WTC11 (cell line): ENCODE results near the gene SSC5D. TPM values are rescaled to one million over a fixed set of nuclear protein-coding genes. Genes with fewer than 3 reads are reported as not detected.

ENCODE experiments used
- ATAC-seq: fragments of 200-7000 bp; cut with Tn5 transposase; 2 replicates; pipeline ENCODE4 v1.10.0; 2021; ENCODE audit warnings: mild to moderate bottlenecking, moderate library complexity
- CTCF ChIA-PET: fragments of 300-600 bp; sonication (Branson Sonifier 250); formaldehyde crosslinking; loops from one replicate; lab custom pipeline; 2021; ENCODE audit warnings: antibody characterized with exemption; lab: Charles Lee
- POLR2A ChIA-PET: fragments of 350-600 bp; sonication (Branson Sonifier 250); formaldehyde crosslinking; loops from one replicate; lab custom pipeline; 2021; ENCODE audit warnings: antibody characterized with exemption; lab: Charles Lee
- DNase-seq: peaks from one replicate; pipeline ENCODE4 v3.0.0; 2021; ENCODE audit warnings: low spot score
- H3K27ac Mint-ChIP-seq: 2 replicates; pipeline ENCODE4 v1.8.0; 2021; ENCODE audit warnings: mixed read lengths
- H3K27me3 Mint-ChIP-seq: 2 replicates; pipeline ENCODE4 v1.8.0; 2021; ENCODE audit warnings: low read depth, mild to moderate bottlenecking, moderate library complexity, mixed read lengths
- H3K36me3 Mint-ChIP-seq: 2 replicates; pipeline ENCODE4 v1.8.0; 2021; ENCODE audit warnings: mixed read lengths
- H3K4me1 Mint-ChIP-seq: 2 replicates; pipeline ENCODE4 v1.8.0; 2022; ENCODE audit warnings: mixed read lengths
- H3K4me3 Mint-ChIP-seq: 2 replicates; pipeline ENCODE4 v1.8.0; 2021; ENCODE audit warnings: mild to moderate bottlenecking, moderate library complexity, mixed read lengths
- H3K9me3 Mint-ChIP-seq: 2 replicates; pipeline ENCODE4 v1.8.0; 2021; ENCODE audit warnings: mixed read lengths
- ATF3 ChIP-seq: sonication (generic); formaldehyde crosslinking; conservative IDR thresholded peaks from 2 replicates; pipeline ENCODE4 v1.8.1; 2022; ENCODE audit warnings: mild to moderate bottlenecking, missing genetic modification reagents
- FOXK1 ChIP-seq: sonication (generic); formaldehyde crosslinking; IDR thresholded peaks from 2 replicates; pipeline ENCODE4 v1.8.0; 2022; ENCODE audit warnings: mild to moderate bottlenecking, moderate library complexity, missing genetic modification reagents
- FOXP1 ChIP-seq: sonication (generic); formaldehyde crosslinking; IDR thresholded peaks from 2 replicates; pipeline ENCODE4 v1.8.0; 2022; ENCODE audit warnings: missing genetic modification reagents, mild to moderate bottlenecking, moderate library complexity, borderline replicate concordance
- GABPB1 ChIP-seq: sonication (generic); formaldehyde crosslinking; IDR thresholded peaks from 2 replicates; pipeline ENCODE4 v1.8.1; 2023; ENCODE audit warnings: mild to moderate bottlenecking, missing genetic modification reagents
- GTF2I ChIP-seq: fragments of 250-450 bp; sonication (Bioruptor Pico); conservative IDR thresholded peaks from 2 replicates; pipeline ENCODE4 v1.4.0; 2021; ENCODE audit warnings: mild to moderate bottlenecking
- JAZF1 ChIP-seq: fragments of 250-450 bp; sonication (Bioruptor Pico); IDR thresholded peaks from 2 replicates; pipeline ENCODE4 v1.9.0; 2021; ENCODE audit warnings: moderate library complexity, mild to moderate bottlenecking, inconsistent platforms
- MYBL2 ChIP-seq: sonication (generic); formaldehyde crosslinking; IDR thresholded peaks from 2 replicates; pipeline ENCODE4 v1.8.1; 2023; ENCODE audit warnings: mild to moderate bottlenecking, moderate library complexity, missing genetic modification reagents
- NR2C2 ChIP-seq: sonication (generic); formaldehyde crosslinking; IDR thresholded peaks from 2 replicates; pipeline ENCODE4 v1.8.0; 2022; ENCODE audit warnings: mild to moderate bottlenecking, missing genetic modification reagents
- SOX15 ChIP-seq: fragments of 250-450 bp; sonication (Bioruptor Pico); IDR thresholded peaks from 2 replicates; pipeline ENCODE4 v1.9.0; 2021; ENCODE audit warnings: mild to moderate bottlenecking
- SP1 ChIP-seq: sonication (generic); formaldehyde crosslinking; conservative IDR thresholded peaks from 2 replicates; pipeline ENCODE4 v1.8.1; 2022; ENCODE audit warnings: missing genetic modification reagents
- TEAD1 ChIP-seq: sonication (generic); formaldehyde crosslinking; IDR thresholded peaks from 2 replicates; pipeline ENCODE4 v1.8.0; 2022; ENCODE audit warnings: mild to moderate bottlenecking, missing genetic modification reagents
- ZNF219 ChIP-seq: sonication (generic); formaldehyde crosslinking; IDR thresholded peaks from 2 replicates; pipeline ENCODE4 v1.8.0; 2023; ENCODE audit warnings: missing genetic modification reagents, mild to moderate bottlenecking, borderline replicate concordance
- ZNF317 ChIP-seq: sonication (generic); formaldehyde crosslinking; IDR thresholded peaks from 2 replicates; pipeline ENCODE4 v1.8.1; 2023; ENCODE audit warnings: low read depth, mild to moderate bottlenecking, moderate library complexity, missing genetic modification reagents, borderline replicate concordance
- ZNF532 ChIP-seq: fragments of 250-450 bp; sonication (Bioruptor Pico); IDR thresholded peaks from 2 replicates; pipeline ENCODE4 v1.9.0; 2021; ENCODE audit warnings: mild to moderate bottlenecking, borderline replicate concordance
- total RNA-seq: library from RNA; stranded (reverse); gene quantifications from 3 replicates; pipeline ENCODE4 v1.2.3, GENCODE V29; 2021
- TF ChIP-seq, protein P1 (sequence below): fragments of 250-450 bp; sonication (Bioruptor Pico); IDR thresholded peaks from 2 replicates; pipeline ENCODE4 v2.1.2; 2022; ENCODE audit warnings: mild to moderate bottlenecking, moderate library complexity
- TF ChIP-seq, protein P2 (sequence below): fragments of 250-450 bp; sonication (Bioruptor Pico); IDR thresholded peaks from 2 replicates; pipeline ENCODE4 v1.9.0; 2021; ENCODE audit warnings: mild to moderate bottlenecking
- TF ChIP-seq, protein P3 (sequence below): sonication (generic); formaldehyde crosslinking; IDR thresholded peaks from 2 replicates; pipeline ENCODE4 v1.8.0; 2022; ENCODE audit warnings: mild to moderate bottlenecking, missing genetic modification reagents
- TF ChIP-seq, protein P4 (sequence below): sonication (generic); formaldehyde crosslinking; IDR thresholded peaks from 2 replicates; pipeline ENCODE4 v1.8.0; 2022; ENCODE audit warnings: mild to moderate bottlenecking, missing genetic modification reagents

Gene SSC5D
- total RNA-seq, 1 experiment from 2014 or later, result 2.9 TPM

GRCh38 chr19:55494172-55494761, 6.0 kb downstream of the SSC5D start:
- CTCF ChIA-PET, result interaction anchor here (1.2 to 13.5 kb wide), 3 partner anchors 9 to 27 kb away, joined by 3 to 96 read pairs (median 4); partner anchors contain the start of gene NAT14
- Mint-ChIP-seq H3K9me3 (no peaks in the 10 kb centered on the region), H3K27ac (no peak overlapping the region), H3K27me3 (peaks cover 23% of the 10 kb centered on the region), H3K36me3 (no peaks in the 10 kb centered on the region), H3K4me1 (no peaks in the 10 kb centered on the region; the same call in 1 of the 2 replicates)
- ATAC-seq (no peak), DNase-seq (no peak)
- POLR2A ChIA-PET, result no interaction called here
- TF ChIP-seq NR2C2 (no peak), SOX15 (CRISPR knock-in tag) (no peak), SP1 (CRISPR knock-in tag) (no peak), ZNF219 (CRISPR knock-in tag) (no peak), TEAD1 (CRISPR knock-in tag) (no peak), ATF3 (CRISPR knock-in tag) (no peak), ZNF317 (no peak), ZNF532 (CRISPR knock-in tag) (no peak), JAZF1 (CRISPR knock-in tag) (no peak), FOXP1 (CRISPR knock-in tag) (no peak), FOXK1 (CRISPR knock-in tag) (no peak), GABPB1 (CRISPR knock-in tag) (no peak), MYBL2 (CRISPR knock-in tag) (no peak), GTF2I (CRISPR knock-in tag) (no peak)
- TF ChIP-seq, protein P1, sequence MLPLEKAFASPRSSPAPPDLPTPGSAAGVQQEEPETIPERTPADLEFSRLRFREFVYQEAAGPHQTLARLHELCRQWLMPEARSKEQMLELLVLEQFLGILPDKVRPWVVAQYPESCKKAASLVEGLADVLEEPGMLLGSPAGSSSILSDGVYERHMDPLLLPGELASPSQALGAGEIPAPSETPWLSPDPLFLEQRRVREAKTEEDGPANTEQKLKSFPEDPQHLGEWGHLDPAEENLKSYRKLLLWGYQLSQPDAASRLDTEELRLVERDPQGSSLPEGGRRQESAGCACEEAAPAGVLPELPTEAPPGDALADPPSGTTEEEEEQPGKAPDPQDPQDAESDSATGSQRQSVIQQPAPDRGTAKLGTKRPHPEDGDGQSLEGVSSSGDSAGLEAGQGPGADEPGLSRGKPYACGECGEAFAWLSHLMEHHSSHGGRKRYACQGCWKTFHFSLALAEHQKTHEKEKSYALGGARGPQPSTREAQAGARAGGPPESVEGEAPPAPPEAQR, result no peak
- TF ChIP-seq, protein P2, sequence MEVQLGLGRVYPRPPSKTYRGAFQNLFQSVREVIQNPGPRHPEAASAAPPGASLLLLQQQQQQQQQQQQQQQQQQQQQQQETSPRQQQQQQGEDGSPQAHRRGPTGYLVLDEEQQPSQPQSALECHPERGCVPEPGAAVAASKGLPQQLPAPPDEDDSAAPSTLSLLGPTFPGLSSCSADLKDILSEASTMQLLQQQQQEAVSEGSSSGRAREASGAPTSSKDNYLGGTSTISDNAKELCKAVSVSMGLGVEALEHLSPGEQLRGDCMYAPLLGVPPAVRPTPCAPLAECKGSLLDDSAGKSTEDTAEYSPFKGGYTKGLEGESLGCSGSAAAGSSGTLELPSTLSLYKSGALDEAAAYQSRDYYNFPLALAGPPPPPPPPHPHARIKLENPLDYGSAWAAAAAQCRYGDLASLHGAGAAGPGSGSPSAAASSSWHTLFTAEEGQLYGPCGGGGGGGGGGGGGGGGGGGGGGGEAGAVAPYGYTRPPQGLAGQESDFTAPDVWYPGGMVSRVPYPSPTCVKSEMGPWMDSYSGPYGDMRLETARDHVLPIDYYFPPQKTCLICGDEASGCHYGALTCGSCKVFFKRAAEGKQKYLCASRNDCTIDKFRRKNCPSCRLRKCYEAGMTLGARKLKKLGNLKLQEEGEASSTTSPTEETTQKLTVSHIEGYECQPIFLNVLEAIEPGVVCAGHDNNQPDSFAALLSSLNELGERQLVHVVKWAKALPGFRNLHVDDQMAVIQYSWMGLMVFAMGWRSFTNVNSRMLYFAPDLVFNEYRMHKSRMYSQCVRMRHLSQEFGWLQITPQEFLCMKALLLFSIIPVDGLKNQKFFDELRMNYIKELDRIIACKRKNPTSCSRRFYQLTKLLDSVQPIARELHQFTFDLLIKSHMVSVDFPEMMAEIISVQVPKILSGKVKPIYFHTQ (CRISPR knock-in tag), result no peak
- TF ChIP-seq, protein P3, sequence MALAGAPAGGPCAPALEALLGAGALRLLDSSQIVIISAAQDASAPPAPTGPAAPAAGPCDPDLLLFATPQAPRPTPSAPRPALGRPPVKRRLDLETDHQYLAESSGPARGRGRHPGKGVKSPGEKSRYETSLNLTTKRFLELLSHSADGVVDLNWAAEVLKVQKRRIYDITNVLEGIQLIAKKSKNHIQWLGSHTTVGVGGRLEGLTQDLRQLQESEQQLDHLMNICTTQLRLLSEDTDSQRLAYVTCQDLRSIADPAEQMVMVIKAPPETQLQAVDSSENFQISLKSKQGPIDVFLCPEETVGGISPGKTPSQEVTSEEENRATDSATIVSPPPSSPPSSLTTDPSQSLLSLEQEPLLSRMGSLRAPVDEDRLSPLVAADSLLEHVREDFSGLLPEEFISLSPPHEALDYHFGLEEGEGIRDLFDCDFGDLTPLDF (CRISPR knock-in tag), result no peak
- TF ChIP-seq, protein P4, sequence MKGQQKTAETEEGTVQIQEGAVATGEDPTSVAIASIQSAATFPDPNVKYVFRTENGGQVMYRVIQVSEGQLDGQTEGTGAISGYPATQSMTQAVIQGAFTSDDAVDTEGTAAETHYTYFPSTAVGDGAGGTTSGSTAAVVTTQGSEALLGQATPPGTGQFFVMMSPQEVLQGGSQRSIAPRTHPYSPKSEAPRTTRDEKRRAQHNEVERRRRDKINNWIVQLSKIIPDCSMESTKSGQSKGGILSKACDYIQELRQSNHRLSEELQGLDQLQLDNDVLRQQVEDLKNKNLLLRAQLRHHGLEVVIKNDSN (CRISPR knock-in tag), result no peak
- TF ChIP-seq, all 79 proteins: peak for 0
- no peak overlapping the region for H3K4me3 Mint-ChIP-seq
